K562 (cell line): ENCODE data around the gene LMO2. TPM values are rescaled to one million over a fixed set of nuclear protein-coding genes. Genes with fewer than 3 reads are reported as not detected.

Experiments used
- ATAC-seq: fragments of 200-7000 bp; cut with Tn5 transposase; 3 replicates; pipeline ENCODE4 v1.9.1; 2020; ENCODE audit warnings: moderate library complexity
- BruUV-seq: library from RNA; stranded (reverse); fragments of 400-500 nt; replicated peaks from 2 replicates; lab custom pipeline; 2021; lab: Mats Ljungman, UMichigan
- CTCF ChIA-PET: fragments of 300-600 bp; formaldehyde crosslinking; extraction: SDS; loops from one replicate; lab custom pipeline; 2021; ENCODE audit warnings: low intra/inter-chr PET ratio; lab: Yijun Ruan, JAX
- POLR2A ChIA-PET: fragments of 300-600, 350-650 bp; sonication (Branson Sonifier 250); formaldehyde crosslinking; extraction: SDS; loops from one replicate; lab custom pipeline; 2021; ENCODE audit warnings: antibody characterized with exemption, inconsistent platforms; lab: Yijun Ruan, JAX
- DNase-seq, 4 experiments: peaks; one replicate each; pipeline versions ENCODE4 v3.0.0 to v3.0.0-alpha.2; 2011 to 2018; ENCODE audit warnings: low spot score in 3 of 4, mixed read lengths in 3 of 4; ENCODE audit errors: extremely low read depth in 1 of 4
- FAIRE-seq: peaks from 2 replicates; lab custom pipeline; 2011; peaks lifted over from hg19 to GRCh38; lab: Jason Lieb, UNC
- H2AFZ ChIP-seq: 2 replicates; pipeline ENCODE4 v1.6.0; 2011; ENCODE audit warnings: low read depth, low read length, control low read depth, inconsistent platforms
- H3K27ac ChIP-seq: fragments of 200-600 bp; 3 replicates; pipeline ENCODE4 v1.8.0; 2011; ENCODE audit warnings: low read depth, mild to moderate bottlenecking, control low read depth, inconsistent platforms, low read length, moderate library complexity, mixed read lengths; ENCODE audit errors: extremely low read depth
- H3K27me3 ChIP-seq, 2 experiments: fragments of 300-600 bp in 1 of 2; 2 replicates in 1 of 2; 3 replicates in 1 of 2; pipeline versions ENCODE4 v1.6.0 to v1.8.0; 2011; ENCODE audit warnings: inconsistent platforms in 2 of 2, low read length in 2 of 2, mild to moderate bottlenecking in 1 of 2, mixed read lengths in 1 of 2, moderate library complexity in 1 of 2; ENCODE audit not compliant: control insufficient read depth in 2 of 2, insufficient read depth in 2 of 2
- H3K36me3 ChIP-seq: fragments of 300-600 bp; 3 replicates; pipeline ENCODE4 v1.8.0; 2011; ENCODE audit warnings: mild to moderate bottlenecking, low read length, inconsistent platforms; ENCODE audit not compliant: control insufficient read depth, insufficient read depth
- H3K4me1 ChIP-seq, 2 experiments: fragments of 200-600 bp in 1 of 2; replicated peaks in 1 of 2; 2 replicates in 1 of 2; 3 replicates in 1 of 2; pipeline versions ENCODE4 v1.5.1 to v1.8.0; 2011; ENCODE audit warnings: inconsistent platforms in 2 of 2, low read length in 2 of 2, mild to moderate bottlenecking in 1 of 2, mixed read lengths in 1 of 2, moderate library complexity in 1 of 2; ENCODE audit not compliant: control insufficient read depth in 2 of 2, insufficient read depth in 2 of 2
- H3K4me2 ChIP-seq: 2 replicates; pipeline ENCODE4 v1.6.1; 2011; ENCODE audit warnings: low read length, control low read depth, inconsistent platforms, mixed read lengths; ENCODE audit not compliant: insufficient read depth
- H3K4me3 ChIP-seq: fragments of 200-600 bp; sonication (generic), shearing (Covaris generic); 2 replicates; pipeline ENCODE4 v1.5.1; 2016; ENCODE audit warnings: control low read depth, inconsistent platforms
- H3K79me2 ChIP-seq: fragments of 200-600 bp; 3 replicates; pipeline ENCODE4 v1.8.0; 2011; ENCODE audit warnings: low read length, inconsistent platforms; ENCODE audit not compliant: control insufficient read depth, insufficient read depth
- H3K9ac ChIP-seq, 2 experiments: 2 replicates each; pipeline versions ENCODE4 v1.6.0 to v1.6.1; 2011; ENCODE audit warnings: low read depth in 2 of 2, low read length in 2 of 2, control low read depth in 1 of 2, inconsistent platforms in 1 of 2, mild to moderate bottlenecking in 1 of 2, mixed read lengths in 1 of 2; ENCODE audit not compliant: insufficient read depth in 1 of 2
- H3K9me1 ChIP-seq: one replicate; pipeline ENCODE4 v1.6.0; 2011; ENCODE audit warnings: inconsistent platforms, mild to moderate bottlenecking, low read length, moderate library complexity; ENCODE audit not compliant: control insufficient read depth, insufficient read depth
- H3K9me3 ChIP-seq: replicated peaks from 2 replicates; pipeline ENCODE4 v1.5.1; 2011; ENCODE audit warnings: low read depth, low read length, inconsistent platforms; ENCODE audit not compliant: control insufficient read depth, insufficient read depth
- H4K20me1 ChIP-seq: replicated peaks from 2 replicates; pipeline ENCODE4 v1.6.1; 2011; ENCODE audit warnings: low read length, inconsistent platforms, mixed read lengths; ENCODE audit not compliant: control insufficient read depth, insufficient read depth
- ARID2 ChIP-seq: fragments of 450-650 bp; IDR thresholded peaks from 2 replicates; pipeline ENCODE4 v1.6.1; 2017; ENCODE audit warnings: antibody characterized with exemption, mild to moderate bottlenecking
- CHAMP1 ChIP-seq: fragments of 450-650 bp; IDR thresholded peaks from 2 replicates; pipeline ENCODE4 v1.6.1; 2016; ENCODE audit warnings: mild to moderate bottlenecking
- CREB1 ChIP-seq, 2 experiments: sonication (generic) in 1 of 2; formaldehyde crosslinking in 1 of 2; IDR thresholded peaks; 2 replicates each; pipeline versions ENCODE4 v1.6.1 to v1.8.0; 2012 to 2022; ENCODE audit warnings: inconsistent platforms in 1 of 2, mild to moderate bottlenecking in 1 of 2, missing genetic modification reagents in 1 of 2, moderate library complexity in 1 of 2
- E2F6 ChIP-seq, 2 experiments: IDR thresholded peaks; 2 replicates each; pipeline ENCODE4 v1.6.1; 2011; ENCODE audit warnings: borderline replicate concordance in 1 of 2, control low read depth in 1 of 2, low read depth in 1 of 2, low read length in 1 of 2, mild to moderate bottlenecking in 1 of 2, mixed read lengths in 1 of 2, moderate library complexity in 1 of 2; ENCODE audit not compliant: insufficient read depth in 1 of 2, insufficient read length in 1 of 2, poor library complexity in 1 of 2, severe bottlenecking in 1 of 2; ENCODE audit errors: extremely low read depth in 1 of 2
- GTF2F1 ChIP-seq: IDR thresholded peaks from 2 replicates; pipeline ENCODE4 v1.6.1; 2011; ENCODE audit warnings: low read depth, low read length, improper control_type of control experiment
- SMARCB1 ChIP-seq: IDR thresholded peaks from 2 replicates; pipeline ENCODE4 v1.6.1; 2011; ENCODE audit warnings: improper control_type of control experiment, low read depth; ENCODE audit not compliant: insufficient read length
- SOX6 ChIP-seq: fragments of 450-650 bp; IDR thresholded peaks from 2 replicates; pipeline ENCODE4 v1.6.1; 2014; ENCODE audit warnings: mild to moderate bottlenecking
- UBTF ChIP-seq, 2 experiments: IDR thresholded peaks; 2 replicates each; pipeline ENCODE4 v1.6.1; 2012; ENCODE audit warnings: improper control_type of control experiment in 2 of 2, low read depth in 2 of 2, low read length in 2 of 2, borderline replicate concordance in 1 of 2
- ZNF311 ChIP-seq: fragments of 250-450 bp; sonication (Bioruptor Pico); IDR thresholded peaks from 2 replicates; pipeline ENCODE4 v1.4.0; 2020; ENCODE audit warnings: mild to moderate bottlenecking, moderate library complexity
- ZNF395 ChIP-seq: fragments of 200-800 bp; sonication (Bioruptor generic); IDR thresholded peaks from 2 replicates; pipeline ENCODE4 v1.6.1; 2017; ENCODE audit warnings: missing genetic modification characterization, missing compliant biosample characterization
- ZNF583 ChIP-seq: fragments of 250-450 bp; sonication (Bioruptor Pico); IDR thresholded peaks from 2 replicates; pipeline ENCODE4 v1.4.0; 2020
- WGBS: fragments of 100-300 bp; shearing (Covaris generic); methylation state at CpG from one replicate; pipeline ENCODE4 v1.1.6; 2016; ENCODE audit warnings: low coverage, mixed read lengths; ENCODE audit not compliant: insufficient coverage; ENCODE audit errors: missing lambda C conversion rate; 5-methylcytosine and 5-hydroxymethylcytosine counted together
- in situ Hi-C: fragments of 300-500 bp; cut with MboI; formaldehyde crosslinking; loops from 4 replicates; pipeline ENCODE4 v1.15.0; 2018; ENCODE audit warnings: inconsistent platforms, mixed read lengths
- intact Hi-C: fragments of 100-400 bp; cut with micrococcal nuclease; formaldehyde crosslinking; loops from 2 replicates; pipeline ENCODE4 v1.14.2; 2022
- polyA plus RNA-seq, 8 experiments: library from polyadenylated mRNA; depleted of rRNA in 4 of 8; stranded (reverse) in 5 of 8; unstranded in 3 of 8; fragments of >200 nt; fragmentation: Nextera tagmentation in 2 of 8; fragmentation: Illumina TruSeq in 1 of 8; extraction: Ambion mirVana in 2 of 8; extraction: Trizol in 1 of 8; gene quantifications; 2 replicates each; pipeline versions ENCODE4 v1.2.1 to v1.2.3, GENCODE V29; 2011 to 2014; ENCODE audit warnings: inconsistent platforms in 1 of 8, missing spikeins in 1 of 8
- total RNA-seq, 7 experiments: library from RNA; depleted of rRNA in 6 of 7; stranded (reverse); fragments of >200 nt in 6 of 7; fragmentation: Illumina TruSeq in 2 of 7; extraction: Trizol in 2 of 7; gene quantifications; 2 replicates each; pipeline versions ENCODE4 v1.2.1 to v1.2.3, GENCODE V29; 2011 to 2021; ENCODE audit warnings: low replicate concordance in 1 of 7

LMO2 gene
- total and polyA plus RNA-seq, 9 of the 15 experiments (the other 6 are each of a cell fraction or from before 2014, with no cell fraction given) = 6.9 to 126 (median 91.5) TPM

GRCh38 chr11:33912405-33913361 lies 20.8 kb upstream of the LMO2 start:
- ATAC-seq = peak; percentile 91
- FAIRE-seq = peak; percentile 97
- TF ChIP-seq E2F6 (IDR thresholded peaks at IDR 0.05; ENCODE audit: borderline replicate concordance in 1 of 2, extremely low read depth in 1 of 2, insufficient read depth in 1 of 2, insufficient read length in 1 of 2, low read depth in 1 of 2, low read length in 1 of 2, poor library complexity in 1 of 2, severe bottlenecking in 1 of 2) (peak in 1 of 2 experiments; percentile 78), ZNF583 (CRISPR knock-in tag) (0 out of 2 replicates have a peak, but pooled peaks have one; percentile 24), CREB1 (IDR thresholded peaks at IDR 0.05) (0 out of 2 replicates have a peak, but pooled peaks have one; percentile 13), CREB1 (CRISPR knock-in tag; IDR thresholded peaks at IDR 0.05) (no peak), ARID2 (no peak; the same call in 1 of the 2 replicates), SMARCB1 (no peak), SOX6 (peak; percentile 55; the same call in 1 of the 2 replicates), UBTF (IDR thresholded peaks at IDR 0.05; ENCODE audit: borderline replicate concordance in 1 of 2, low read depth in 2 of 2, low read length in 2 of 2) (no peak), CHAMP1 (no peak), ZNF311 (peak; percentile 33; the same call in 1 of the 2 replicates), ZNF395 (CRISPR knock-in tag) (peak; percentile 31; the same call in 1 of the 2 replicates), GTF2F1 (no peak)

More at GRCh38 chr11:33912405-33913361, 20.8 kb upstream of the LMO2 start:
- ChIA-PET CTCF (interaction anchor here (0.7 kb wide), 1 partner anchor 10 kb away, joined by 4 read pairs; no protein-coding TSS in a partner anchor), POLR2A (interaction anchor here (0.7 to 2.0 kb wide), 6 partner anchors 11 to 23 kb away, joined by 3 to 9 read pairs (median 4); partner anchors contain the start of gene LMO2)
- no peak overlapping the region for H3K4me3 ChIP-seq
- 10% methylated on average over 12 of the region's 12 CpGs for WGBS
- H3K9me3 ChIP-seq = peaks cover 2% of the 10 kb centered on the region
- peaks cover 6 to 15% of the 10 kb centered on the region in 2 experiments; a peak in 3 of 5 replicates for H3K4me1 ChIP-seq
- H3K9me1 ChIP-seq = no peaks in the 10 kb centered on the region
- H3K9ac ChIP-seq = peak overlapping the region; percentile 68 to 79; a peak in 3 of 4 replicates
- H3K79me2 ChIP-seq = no peaks in the 10 kb centered on the region
- no peaks in the 10 kb centered on the region for H4K20me1 ChIP-seq
- H2AFZ ChIP-seq = peak overlapping the region; percentile 99
- intact Hi-C loops = loop anchor here (1.0 kb wide), 1 partner anchor 32 kb away; no protein-coding TSS in a partner anchor
- H3K36me3 ChIP-seq = no peaks in the 10 kb centered on the region
- peak; percentile 72 to 86 (median 76) for DNase-seq
- peak overlapping the region; percentile 68 for H3K4me2 ChIP-seq
- peak overlapping the region; percentile 88 for H3K27ac ChIP-seq
- no TSS peak for BruUV-seq
- no peaks in the 10 kb centered on the region for H3K27me3 ChIP-seq
- in situ Hi-C loops = no loop called here
